B cell (primary cell): ENCODE results near the gene CCDC146. TPM values are rescaled to one million over a fixed set of nuclear protein-coding genes. Genes with fewer than 3 reads are reported as not detected.

ENCODE experiments used
- ATAC-seq: fragments of 200-7000 bp; cut with Tn5 transposase; one replicate; pipeline ENCODE4 v1.10.0; 2021; ENCODE audit warnings: low read depth, mild to moderate bottlenecking, moderate number of reproducible peaks, moderate library complexity
- CTCF ChIA-PET: fragments of 350-600 bp; sonication (Branson Sonifier 250); formaldehyde crosslinking; loops from one replicate; lab custom pipeline; 2021; ENCODE audit warnings: antibody characterized with exemption, inconsistent platforms; lab: Charles Lee
- POLR2A ChIA-PET: fragments of 350-600 bp; sonication (Branson Sonifier 250); formaldehyde crosslinking; loops from one replicate; lab custom pipeline; 2021; ENCODE audit warnings: antibody characterized with exemption; lab: Charles Lee
- DNase-seq: peaks from one replicate; pipeline ENCODE4 v3.0.0; 2013
- H2AFZ ChIP-seq: 2 replicates; pipeline ENCODE4 v1.6.1; 2012; ENCODE audit warnings: mild to moderate bottlenecking, low read depth, low read length; ENCODE audit not compliant: insufficient read depth, poor library complexity, severe bottlenecking
- H3K27ac ChIP-seq, 2 donors: 1 replicate in 1 of 2; 2 replicates in 1 of 2; pipeline ENCODE4 v1.5.1; 2012 to 2013; ENCODE audit warnings: low read length in 2 of 2, mild to moderate bottlenecking in 2 of 2, moderate library complexity in 1 of 2
- H3K27me3 ChIP-seq, 4 experiments: fragments of 200-600 bp in 1 of 4; sonication (generic) in 1 of 4; replicated peaks in 1 of 4; 1 replicate in 2 of 4; 2 replicates in 2 of 4; pipeline versions ENCODE4 v1.6.1 to v1.7.0; 2013 to 2016; ENCODE audit warnings: low read length in 3 of 4, mild to moderate bottlenecking in 2 of 4, mixed read lengths in 1 of 4, moderate library complexity in 1 of 4; ENCODE audit not compliant: insufficient read depth in 4 of 4, control insufficient read depth in 3 of 4; ENCODE audit errors: control extremely low read depth in 1 of 4
- H3K36me3 ChIP-seq, 2 experiments: replicated peaks in 1 of 2; 1 replicate in 1 of 2; 2 replicates in 1 of 2; pipeline versions ENCODE4 v1.6.1 to v1.7.1; 2013; ENCODE audit warnings: low read length in 1 of 2; ENCODE audit not compliant: insufficient read depth in 2 of 2, control insufficient read depth in 1 of 2; ENCODE audit errors: control extremely low read depth in 1 of 2, extremely low read depth in 1 of 2
- H3K4me1 ChIP-seq, 2 donors: fragments of 200-600 bp in 1 of 2; sonication (generic) in 1 of 2; 1 replicate in 1 of 2; 2 replicates in 1 of 2; pipeline versions ENCODE4 v1.5.1 to v1.6.1; 2013 to 2017; ENCODE audit warnings: low read length in 2 of 2; ENCODE audit not compliant: control insufficient read depth in 2 of 2, insufficient read depth in 2 of 2
- H3K4me2 ChIP-seq: replicated peaks from 2 replicates; pipeline ENCODE3; 2012; ENCODE audit warnings: mild to moderate bottlenecking, low read depth, low read length; ENCODE audit not compliant: poor library complexity, severe bottlenecking
- H3K4me3 ChIP-seq, 5 experiments: fragments of 200-600 bp in 1 of 5; sonication (generic) in 1 of 5; 1 replicate in 3 of 5; 2 replicates in 2 of 5; pipeline versions ENCODE4 v1.5.1 to v1.7.0; 2011 to 2016; ENCODE audit warnings: low read length in 4 of 5, mild to moderate bottlenecking in 4 of 5, low read depth in 2 of 5, control low read depth in 1 of 5, moderate library complexity in 1 of 5; ENCODE audit not compliant: insufficient read depth in 1 of 5; ENCODE audit errors: control extremely low read depth in 1 of 5, extremely low read depth in 1 of 5
- H3K79me2 ChIP-seq: fragments of 200-600 bp; sonication (generic); one replicate; pipeline ENCODE4 v1.6.0; 2016; ENCODE audit warnings: low read length; ENCODE audit not compliant: control insufficient read depth, insufficient read depth
- H3K9ac ChIP-seq: fragments of 200-600 bp; sonication (generic); 2 replicates; pipeline ENCODE4 v1.6.1; 2017; ENCODE audit warnings: mild to moderate bottlenecking, low read length, moderate library complexity
- H3K9me3 ChIP-seq, 3 donors: one replicate each; pipeline versions ENCODE4 v1.6.1 to v1.7.1; 2013; ENCODE audit warnings: low read length in 2 of 3; ENCODE audit not compliant: control insufficient read depth in 2 of 3, insufficient read depth in 1 of 3; ENCODE audit errors: control extremely low read depth in 1 of 3
- H4K20me1 ChIP-seq: 2 replicates; pipeline ENCODE4 v1.6.0; 2012; ENCODE audit warnings: mild to moderate bottlenecking, low read length; ENCODE audit not compliant: insufficient read depth, control insufficient read depth, poor library complexity, severe bottlenecking
- H3K27ac Mint-ChIP-seq: one replicate; pipeline ENCODE4 v1.8.0; 2021; ENCODE audit warnings: mixed read lengths
- H3K27me3 Mint-ChIP-seq: one replicate; pipeline ENCODE4 v1.8.0; 2021; ENCODE audit warnings: mixed read lengths
- H3K4me1 Mint-ChIP-seq: one replicate; pipeline ENCODE4 v1.8.0; 2021; ENCODE audit warnings: mixed read lengths
- H3K4me3 Mint-ChIP-seq: one replicate; pipeline ENCODE4 v1.8.0; 2021; ENCODE audit warnings: mixed read lengths
- H3K9me3 Mint-ChIP-seq: one replicate; pipeline ENCODE4 v1.8.0; 2022; ENCODE audit warnings: mixed read lengths; ENCODE audit not compliant: insufficient read depth
- CTCF ChIP-seq: fragments of 200-600 bp; IDR thresholded peaks from one replicate; pipeline ENCODE4 v1.8.0; 2022; ENCODE audit warnings: antibody characterized with exemption, mild to moderate bottlenecking
- EZH2 ChIP-seq: IDR thresholded peaks from 2 replicates; pipeline ENCODE4 v1.6.1; 2012; ENCODE audit warnings: borderline replicate concordance, low read depth, mild to moderate bottlenecking, moderate library complexity, low read length; ENCODE audit not compliant: insufficient read depth, poor library complexity, severe bottlenecking
- WGBS: methylation state at CpG from one replicate; pipeline ENCODE4 v1.1.5; 2013; ENCODE audit warnings: missing lambda C conversion rate; ENCODE audit not compliant: insufficient coverage; 5-methylcytosine and 5-hydroxymethylcytosine counted together
- intact Hi-C: fragments of 100-400 bp; cut with micrococcal nuclease; formaldehyde crosslinking; loops from one replicate; pipeline ENCODE4 v1.10.0; 2022
- polyA plus RNA-seq: library from polyadenylated mRNA; depleted of rRNA; stranded (reverse); fragments of >200 nt; gene quantifications from 2 replicates; pipeline ENCODE4 v1.2.3, GENCODE V29; 2012
- total RNA-seq, 2 donors: library from RNA; stranded (reverse); fragments of 120-200 nt in 1 of 2; gene quantifications; 1 replicate in 1 of 2; 2 replicates in 1 of 2; pipeline versions ENCODE4 v1.2.3 to v1.2.4, GENCODE V29; 2013 to 2022

The CCDC146 gene
- total and polyA plus RNA-seq, 2 donors (not counting 1 experiment from before 2014, with no cell fraction given), result 5.6 to 8.5 TPM

DNA sequence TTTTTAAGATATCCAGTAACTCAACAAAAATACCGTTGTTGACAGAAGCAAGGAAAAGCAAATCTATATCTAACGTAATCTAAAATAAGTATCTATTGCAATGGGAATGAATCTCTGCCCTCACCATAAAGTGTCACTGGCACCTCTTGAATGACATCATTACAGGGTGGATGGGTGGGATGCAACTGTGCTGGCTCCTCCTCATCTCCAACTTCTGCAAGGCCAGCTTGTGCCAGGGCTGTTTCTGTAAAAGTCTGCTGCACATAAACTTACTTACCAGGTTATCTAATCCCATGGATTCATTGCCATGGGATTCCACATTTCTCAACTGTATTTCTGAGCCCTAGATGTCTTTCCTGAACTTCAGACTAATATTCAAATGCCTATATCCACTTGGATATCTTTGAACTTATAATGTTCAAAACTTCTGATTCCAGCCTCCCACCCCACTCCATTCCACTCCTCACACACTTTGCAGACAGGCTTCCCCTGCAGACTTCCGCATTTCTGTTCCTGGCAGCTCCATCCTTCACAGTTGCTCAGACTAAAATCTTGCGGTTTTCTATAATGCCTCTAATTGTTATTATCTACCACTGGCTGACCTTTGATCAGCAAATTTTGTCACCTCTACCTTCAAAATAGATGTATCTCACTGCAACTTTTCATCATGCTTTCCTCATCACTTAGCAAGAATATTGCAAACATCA is 66.5 kb downstream of the CCDC146 start:
- CTCF ChIA-PET, result interaction anchor here (1.5 to 1.6 kb wide), 2 partner anchors 10 to 12 kb away, joined by 3 read pairs; partner anchors contain the start of gene FGL2
- H3K4me1 ChIP-seq, result peaks cover 24 to 25% of the 10 kb centered on the region in 2 donors

More for the DNA sequence above, 66.5 kb downstream of the CCDC146 start:
- H3K4me3 Mint-ChIP-seq, result no peak overlapping the region
- H3K4me3 ChIP-seq, result no peak overlapping the region
- H3K4me1 Mint-ChIP-seq, result peaks cover 27% of the 10 kb centered on the region
- peaks cover 3% of the 10 kb centered on the region for H3K79me2 ChIP-seq
- H3K4me2 ChIP-seq, result peak overlapping the region; percentile 10
- WGBS, result 39% methylated on average over 2 of the region's 4 CpGs
- H3K9me3 Mint-ChIP-seq, result no peaks in the 10 kb centered on the region
- no peak overlapping the region for H3K9ac ChIP-seq
- H4K20me1 ChIP-seq, result no peaks in the 10 kb centered on the region
- H3K27me3 Mint-ChIP-seq, result no peaks in the 10 kb centered on the region
- H3K27ac ChIP-seq, result no peak overlapping the region
- TF ChIP-seq CTCF (no peak), EZH2 (no peak)
- H2AFZ ChIP-seq, result no peak overlapping the region
- H3K27ac Mint-ChIP-seq, result no peak overlapping the region
- DNase-seq (no peak), ATAC-seq (no peak)
- H3K27me3 ChIP-seq, result no peaks in the 10 kb centered on the region
- no peaks in the 10 kb centered on the region for H3K9me3 ChIP-seq
- POLR2A ChIA-PET, result no interaction called here
- H3K36me3 ChIP-seq, result no peaks in the 10 kb centered on the region
- intact Hi-C loops, result loop anchor here (2.0 kb wide), 1 partner anchor 14 kb away; no protein-coding TSS in a partner anchor
